ENCODE data around the gene SAP30BP.
A peak's percentile ranks its signal among the peaks of the same experiment; 100 is the strongest.

Gene SAP30BP

GRCh38 chr17:75666959-75667790 is at the start of gene SAP30BP, which contains the start of gene RECQL5:
TSS of gene SAP30BP (plus strand) at chr17:75667338. CDS start at chr17:75667373, 35 bp downstream.
TSS of gene RECQL5 (minus strand) at chr17:75667154. CDS start at chr17:75666557, 597 bp downstream.
- peak; percentile 100 for DNase-seq (ENCODE audit: low spot score)

DNA sequence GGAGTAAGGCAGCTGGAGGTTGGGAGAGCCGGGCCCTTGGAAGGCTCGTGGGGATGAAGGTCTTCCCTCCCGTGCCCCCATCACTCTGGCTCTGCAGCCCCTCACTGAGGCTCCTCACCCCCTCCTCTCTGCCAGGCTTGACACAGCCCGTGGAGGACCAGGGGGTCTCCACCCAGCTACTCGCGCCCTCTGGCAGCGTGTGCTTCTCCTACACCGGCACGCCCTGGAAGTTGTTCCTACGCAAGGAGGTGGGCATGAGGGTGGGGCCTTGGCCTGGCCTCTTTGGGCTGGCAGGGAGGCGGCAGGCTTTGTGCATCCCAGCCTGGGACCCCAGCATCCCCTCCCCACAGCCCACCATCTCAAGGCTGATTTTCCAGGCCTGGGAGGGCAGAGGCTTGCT is 49.5 kb upstream of the SAP30BP start:
- DNase-seq (ENCODE audit: low spot score), result no peak

DNA sequence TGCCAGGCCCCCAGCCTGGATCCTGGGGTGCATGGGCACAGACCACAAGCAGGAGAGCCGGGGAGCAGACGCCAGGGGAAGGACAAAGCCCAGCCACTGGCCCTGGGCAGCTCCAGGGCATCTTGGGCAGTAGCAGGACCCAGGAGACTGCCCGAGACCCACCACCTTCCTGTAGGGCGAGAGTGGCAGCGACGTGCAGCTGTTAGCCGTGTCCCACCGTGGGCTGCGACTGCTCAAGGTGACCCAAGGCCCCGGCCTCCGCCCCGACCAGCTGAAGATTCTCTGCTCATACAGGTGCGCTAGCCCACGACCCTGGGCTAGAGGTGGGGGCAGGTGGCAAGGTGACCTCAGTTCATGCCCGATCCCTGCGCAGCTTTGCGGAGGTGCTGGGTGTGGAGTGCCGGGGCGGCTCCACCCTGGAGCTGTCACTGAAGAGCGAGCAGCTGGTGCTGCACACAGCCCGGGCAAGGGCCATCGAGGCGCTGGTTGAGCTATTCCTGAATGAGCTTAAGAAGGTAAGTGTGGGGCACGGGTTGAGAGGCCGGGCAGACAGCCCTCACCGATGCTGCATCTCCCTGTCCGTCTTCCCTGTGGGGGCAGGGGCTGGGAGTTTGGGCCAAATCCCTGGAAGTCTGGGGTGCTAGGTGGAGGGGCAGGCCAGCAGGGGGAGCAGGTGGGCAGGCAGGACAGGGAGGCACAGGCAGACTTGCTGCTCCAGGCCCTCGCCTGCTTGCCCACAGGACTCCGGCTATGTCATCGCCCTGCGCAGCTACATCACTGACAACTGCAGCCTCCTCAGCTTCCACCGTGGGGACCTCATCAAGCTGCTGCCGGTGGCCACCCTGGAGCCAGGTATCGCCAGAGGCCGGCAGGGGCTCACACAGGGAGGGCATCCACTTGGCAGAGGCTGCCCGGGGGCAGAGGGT is 47.4 kb upstream of the SAP30BP start:
- peak; percentile 89 for DNase-seq (ENCODE audit: low spot score)

- no peak for DNase-seq (ENCODE audit: low spot score)
These were observed 45.6 kb upstream of the SAP30BP start for GRCh38 chr17:75621489-75621888.

DNA sequence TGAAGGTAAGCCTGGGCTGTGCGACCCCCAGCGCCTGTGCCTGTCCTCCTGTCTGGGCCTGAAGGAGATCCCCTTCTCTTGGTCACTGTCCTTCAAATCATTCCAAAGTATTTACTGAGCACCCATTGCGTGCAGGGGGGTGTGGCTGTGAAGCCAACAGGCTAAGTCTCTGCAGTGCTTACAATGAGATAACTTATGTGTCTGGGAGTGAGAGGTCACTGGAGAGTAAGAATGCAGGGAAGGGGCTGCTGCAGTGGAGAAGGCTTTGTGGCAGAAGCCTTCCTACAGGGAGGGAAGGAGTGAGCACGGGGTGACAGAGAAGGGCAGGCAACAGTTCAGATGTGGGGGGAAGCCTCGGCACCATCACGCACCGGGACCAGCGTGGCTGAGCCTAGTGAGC is 45.1 kb upstream of the SAP30BP start:
- DNase-seq (ENCODE audit: low spot score), result no peak

DNA sequence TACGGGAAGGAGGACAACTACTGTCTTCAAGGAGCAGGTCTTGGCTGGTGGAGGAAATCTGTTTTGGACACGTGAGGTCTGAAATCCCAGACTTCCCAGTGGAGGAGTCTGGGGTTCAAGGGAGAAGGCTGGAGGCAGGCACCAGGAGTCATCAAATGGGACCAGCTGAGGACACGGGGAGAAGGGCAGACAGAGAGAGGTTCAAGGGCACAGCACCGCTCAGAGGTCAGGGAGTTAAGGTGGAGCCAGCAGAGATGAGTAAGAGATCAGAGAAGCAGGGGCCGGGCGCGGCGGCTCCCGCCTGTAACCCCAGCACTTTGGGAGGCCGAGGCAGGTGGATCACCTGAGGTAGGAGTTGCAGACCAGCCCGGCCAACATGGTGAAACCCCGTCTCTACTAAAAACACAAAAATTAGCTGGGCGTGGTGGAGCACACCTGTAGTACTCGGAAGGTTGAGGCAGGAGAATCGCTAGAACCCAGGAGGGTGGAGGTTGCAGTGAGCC is 44.3 kb upstream of the SAP30BP start:
- no peak for DNase-seq (ENCODE audit: low spot score)

DNA sequence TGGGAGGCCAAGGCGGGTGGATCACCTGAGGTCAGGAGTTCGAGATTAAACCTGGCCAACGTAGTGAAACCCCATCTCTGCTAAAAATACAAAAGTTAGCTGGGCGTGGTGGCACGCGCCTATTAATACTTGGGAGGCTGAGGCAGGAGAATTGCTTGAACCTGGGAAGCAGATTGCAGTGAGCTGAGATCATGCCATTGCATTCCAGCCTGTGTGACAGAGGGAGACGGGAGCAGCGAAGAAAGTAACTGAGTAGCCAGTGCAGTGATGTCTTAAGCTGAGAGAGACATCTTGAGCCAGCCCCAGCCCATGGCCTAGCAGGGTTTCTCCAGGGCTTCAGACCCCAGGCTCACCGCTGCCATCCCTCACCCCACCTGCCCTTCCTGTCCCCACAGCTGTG is 43.8 kb upstream of the SAP30BP start:
- no peak for DNase-seq (ENCODE audit: low spot score)

- no peak for DNase-seq (ENCODE audit: low spot score)
These were observed 43.1 kb upstream of the SAP30BP start for GRCh38 chr17:75624021-75624420.

DNA sequence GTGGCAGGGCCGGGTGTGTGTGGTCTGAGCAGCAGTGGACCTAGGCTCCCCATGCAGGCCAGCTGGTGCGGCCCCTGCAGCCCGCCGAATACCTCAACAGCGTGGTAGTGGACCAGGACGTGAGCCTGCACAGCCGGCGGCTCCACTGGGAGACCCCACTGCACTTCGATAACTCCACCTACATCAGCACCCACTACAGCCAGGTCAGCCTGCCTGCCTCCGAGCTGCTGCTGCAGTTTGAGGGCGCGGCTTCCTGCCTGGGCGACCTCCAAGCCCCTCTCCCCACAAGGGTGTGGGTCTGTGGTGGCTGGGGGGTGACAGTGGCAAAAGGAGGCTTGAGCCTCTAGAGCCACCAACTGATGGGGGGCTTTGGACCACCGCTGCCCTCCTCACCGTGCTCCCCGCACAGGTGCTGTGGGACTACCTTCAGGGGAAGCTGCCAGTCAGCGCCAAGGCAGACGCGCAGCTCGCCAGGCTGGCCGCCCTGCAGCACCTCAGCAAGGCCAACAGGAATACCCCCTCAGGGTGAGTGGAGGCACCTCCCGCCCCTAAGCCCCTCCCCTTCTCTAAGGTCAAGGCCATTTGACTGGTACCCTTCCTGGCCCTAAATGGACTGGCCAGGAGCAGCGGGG is 42.3 kb upstream of the SAP30BP start:
- DNase-seq (ENCODE audit: low spot score), result no peak

- DNase-seq (ENCODE audit: low spot score), result peak; percentile 85
These were observed 41.2 kb upstream of the SAP30BP start for GRCh38 chr17:75625813-75626486.

- no peak for DNase-seq (ENCODE audit: low spot score)
These were observed 40.6 kb upstream of the SAP30BP start for GRCh38 chr17:75626496-75627038.

- no peak for DNase-seq (ENCODE audit: low spot score)
These were observed 40.0 kb upstream of the SAP30BP start for GRCh38 chr17:75627094-75627493.

- no peak for DNase-seq (ENCODE audit: low spot score)
These were observed 38.7 kb upstream of the SAP30BP start for GRCh38 chr17:75628425-75628824.

DNA sequence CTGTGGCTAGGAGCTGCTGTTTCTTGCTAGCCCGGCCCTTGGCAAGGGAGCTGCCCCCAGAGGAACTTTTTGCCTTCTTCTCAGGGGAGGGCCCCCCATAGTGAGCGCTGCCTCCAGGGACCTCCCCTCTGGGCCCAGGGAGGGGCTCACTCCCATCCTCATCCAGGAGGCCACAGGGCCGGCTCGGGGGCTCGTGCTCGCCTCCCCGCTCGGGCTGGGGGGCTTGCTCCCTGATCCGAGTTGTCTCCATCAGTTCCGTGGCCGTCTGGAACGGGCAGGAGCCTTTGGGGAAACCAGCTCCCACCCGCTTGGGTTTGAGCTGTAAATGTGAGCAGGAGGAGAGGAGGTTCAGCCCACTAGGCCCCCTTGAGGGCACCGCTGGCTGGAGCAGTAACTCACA is 38.0 kb upstream of the SAP30BP start:
- no peak for DNase-seq (ENCODE audit: low spot score)

GRCh38 chr17:75630071-75630917 is 36.8 kb upstream of the SAP30BP start:
- no peak for DNase-seq (ENCODE audit: low spot score)

- no peak for DNase-seq (ENCODE audit: low spot score)
These were observed 35.8 kb upstream of the SAP30BP start for GRCh38 chr17:75631353-75631752.

DNA sequence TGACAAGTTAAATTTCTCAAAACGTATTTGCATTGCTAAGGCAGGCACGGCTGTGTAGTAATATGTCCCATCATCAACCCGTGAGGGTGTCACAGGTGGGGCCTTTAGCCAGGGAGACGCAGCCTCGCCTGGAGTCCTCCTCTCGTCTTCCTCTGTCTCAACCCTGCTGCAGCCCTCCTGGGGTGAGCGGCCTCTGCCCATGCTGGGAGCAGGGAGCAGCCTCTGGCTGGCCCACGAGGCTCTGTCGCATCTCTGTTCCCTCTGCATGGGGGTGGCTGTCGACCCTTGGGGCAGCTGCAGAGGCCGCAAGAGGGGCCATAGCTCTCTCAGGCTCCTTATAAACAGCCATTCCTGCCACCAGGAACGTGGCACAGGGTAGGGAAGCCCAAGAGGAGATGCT is 34.7 kb upstream of the SAP30BP start:
- DNase-seq (ENCODE audit: low spot score), result no peak

DNA sequence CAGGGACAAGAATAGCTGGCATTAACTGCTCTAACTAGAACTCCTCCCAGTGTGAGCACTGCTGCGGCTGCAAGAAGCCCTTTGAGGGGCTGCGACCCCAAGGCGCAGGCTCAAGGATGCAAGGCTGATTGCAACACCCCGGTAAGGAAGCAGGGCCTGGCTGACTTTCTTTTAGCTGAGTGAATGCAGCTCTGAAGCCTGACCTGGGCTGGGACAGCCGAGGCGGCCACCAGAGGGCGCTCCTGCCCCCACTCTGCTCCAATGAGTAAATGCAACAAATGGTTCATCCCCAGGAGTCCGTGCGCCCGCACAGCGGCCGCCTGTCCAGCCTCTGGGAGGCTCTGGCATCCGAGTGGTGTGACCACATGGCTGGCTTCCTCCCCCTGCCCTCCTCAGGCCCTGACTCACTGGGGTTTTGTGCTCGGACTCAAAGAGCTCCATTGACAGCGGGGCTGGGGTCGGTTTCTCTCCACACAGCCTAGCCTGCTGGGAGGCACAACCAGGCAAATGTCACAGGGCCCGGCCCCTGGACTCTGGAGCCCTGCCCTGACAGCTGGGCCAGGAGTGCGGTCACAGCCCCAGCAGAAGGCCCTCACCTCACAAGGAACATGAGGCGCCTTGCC is 34.2 kb upstream of the SAP30BP start, which contains the start of gene SMIM5:
SMIM5 (plus strand) TSS at position 572 of the 623 bp plus-strand sequence. CDS start 6,768 bp downstream, outside the sequence.
- peak; percentile 95 for DNase-seq (ENCODE audit: low spot score)

GRCh38 chr17:75633486-75634375 is 33.4 kb upstream of the SAP30BP start:
- DNase-seq (ENCODE audit: low spot score), result peak; percentile 97

Data from ecto neural progenitor cell (in vitro differentiated cells).